Left ventricle myocardium inferior (tissue), 1 donor: Measurements from ENCODE around the gene RBM47. TPM values are rescaled to one million over a fixed set of nuclear protein-coding genes. Genes with fewer than 3 reads are reported as not detected.

ENCODE experiments used
- DNase-seq: peaks from one replicate; pipeline ENCODE4 v3.0.0-alpha.2; 2020
- H3K27ac ChIP-seq: fragments of 200-600 bp; replicated peaks from 2 replicates; pipeline ENCODE4 v1.8.0; 2021
- H3K27me3 ChIP-seq: fragments of 200-600 bp; 2 replicates; pipeline ENCODE4 v1.8.0; 2021; ENCODE audit warnings: low read depth
- H3K36me3 ChIP-seq: fragments of 200-600 bp; 2 replicates; pipeline ENCODE4 v1.8.0; 2021
- H3K4me1 ChIP-seq: fragments of 200-600 bp; 2 replicates; pipeline ENCODE4 v1.8.0; 2021
- H3K4me3 ChIP-seq: fragments of 200-600 bp; 2 replicates; pipeline ENCODE4 v1.8.0; 2021; ENCODE audit warnings: mild to moderate bottlenecking, moderate library complexity
- H3K9me3 ChIP-seq: fragments of 200-600 bp; replicated peaks from 2 replicates; pipeline ENCODE4 v1.8.0; 2021
- intact Hi-C: fragments of 100-400 bp; cut with micrococcal nuclease; formaldehyde crosslinking; loops from one replicate; pipeline ENCODE4 v1.11.0; 2022
- total RNA-seq: library from RNA; stranded (reverse); fragmentation: NEBNext Ultra II Directional; extraction: Animal tissue kit (Norgen Biotek cat#: 25700); gene quantifications from one replicate; pipeline ENCODE4 v1.2.1, GENCODE V29; 2021
- TF ChIP-seq, protein P1 (sequence below): fragments of 200-600 bp; IDR thresholded peaks from 2 replicates; pipeline ENCODE4 v1.8.0; 2021; ENCODE audit warnings: antibody characterized with exemption, mild to moderate bottlenecking, borderline replicate concordance
- donor health status: DM: no; HTN: yes; CAD: no; lungs with severe emphysema.

The RBM47 gene
- total RNA-seq, 1 donor from 2014 or later, result 2.7 TPM

- Histone ChIP-seq H3K4me1 (no peaks in the 10 kb centered on the region), H3K27me3 (peaks cover 26% of the 10 kb centered on the region), H3K36me3 (no peaks in the 10 kb centered on the region), H3K27ac (no peak overlapping the region), H3K9me3 (no peaks in the 10 kb centered on the region), H3K4me3 (no peak overlapping the region)
- TF ChIP-seq, protein P1, sequence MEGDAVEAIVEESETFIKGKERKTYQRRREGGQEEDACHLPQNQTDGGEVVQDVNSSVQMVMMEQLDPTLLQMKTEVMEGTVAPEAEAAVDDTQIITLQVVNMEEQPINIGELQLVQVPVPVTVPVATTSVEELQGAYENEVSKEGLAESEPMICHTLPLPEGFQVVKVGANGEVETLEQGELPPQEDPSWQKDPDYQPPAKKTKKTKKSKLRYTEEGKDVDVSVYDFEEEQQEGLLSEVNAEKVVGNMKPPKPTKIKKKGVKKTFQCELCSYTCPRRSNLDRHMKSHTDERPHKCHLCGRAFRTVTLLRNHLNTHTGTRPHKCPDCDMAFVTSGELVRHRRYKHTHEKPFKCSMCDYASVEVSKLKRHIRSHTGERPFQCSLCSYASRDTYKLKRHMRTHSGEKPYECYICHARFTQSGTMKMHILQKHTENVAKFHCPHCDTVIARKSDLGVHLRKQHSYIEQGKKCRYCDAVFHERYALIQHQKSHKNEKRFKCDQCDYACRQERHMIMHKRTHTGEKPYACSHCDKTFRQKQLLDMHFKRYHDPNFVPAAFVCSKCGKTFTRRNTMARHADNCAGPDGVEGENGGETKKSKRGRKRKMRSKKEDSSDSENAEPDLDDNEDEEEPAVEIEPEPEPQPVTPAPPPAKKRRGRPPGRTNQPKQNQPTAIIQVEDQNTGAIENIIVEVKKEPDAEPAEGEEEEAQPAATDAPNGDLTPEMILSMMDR, result no peak
- DNase-seq, result no peak
- intact Hi-C loops, result no loop called here
Measured at GRCh38 chr4:40599431-40599830, 30.2 kb downstream of the RBM47 start.

DNA sequence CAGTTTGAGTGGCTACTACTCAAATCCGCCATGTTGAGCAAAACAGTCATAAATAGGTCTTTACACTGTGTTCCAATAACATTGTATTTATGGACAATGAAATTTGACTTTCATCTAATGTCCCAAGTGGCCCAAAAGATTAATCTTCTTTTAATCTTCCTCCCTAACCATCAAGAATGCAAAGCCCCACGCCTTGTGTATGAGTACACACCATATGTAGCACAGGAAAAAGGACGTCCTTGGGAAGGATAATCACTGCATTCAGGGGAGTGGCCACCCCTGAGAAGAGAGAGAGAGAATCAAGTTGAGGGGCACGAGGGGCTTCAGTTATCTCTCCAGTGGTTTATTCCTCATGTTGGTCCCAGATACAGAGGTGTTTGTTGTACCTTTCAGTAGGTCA lies 33.1 kb downstream of the RBM47 start:
- Histone ChIP-seq H3K27me3 (peaks cover 22% of the 10 kb centered on the region), H3K4me1 (no peaks in the 10 kb centered on the region), H3K4me3 (no peak overlapping the region), H3K27ac (no peak overlapping the region), H3K9me3 (no peaks in the 10 kb centered on the region), H3K36me3 (no peaks in the 10 kb centered on the region)
- intact Hi-C loops, result no loop called here
- TF ChIP-seq, protein P1, result no peak
- DNase-seq, result no peak

- intact Hi-C loops, result no loop called here
- no peak overlapping the region for H3K27ac ChIP-seq
- H3K4me1 ChIP-seq, result no peaks in the 10 kb centered on the region
- peaks cover 2% of the 10 kb centered on the region for H3K9me3 ChIP-seq
- no peak for DNase-seq
- no peaks in the 10 kb centered on the region for H3K36me3 ChIP-seq
- H3K27me3 ChIP-seq, result peaks cover 22% of the 10 kb centered on the region
- H3K4me3 ChIP-seq, result no peak overlapping the region
- TF ChIP-seq, protein P1, result no peak
Measured at GRCh38 chr4:40595981-40596380, 33.7 kb downstream of the RBM47 start.

GRCh38 chr4:40594261-40595178 lies 35.1 kb downstream of the RBM47 start:
- Histone ChIP-seq H3K9me3 (peaks cover 5% of the 10 kb centered on the region), H3K27me3 (peaks cover 24% of the 10 kb centered on the region), H3K27ac (no peak overlapping the region), H3K4me1 (no peaks in the 10 kb centered on the region), H3K36me3 (no peaks in the 10 kb centered on the region), H3K4me3 (no peak overlapping the region)
- no peak for DNase-seq
- TF ChIP-seq, protein P1, result no peak
- intact Hi-C loops, result no loop called here

DNA sequence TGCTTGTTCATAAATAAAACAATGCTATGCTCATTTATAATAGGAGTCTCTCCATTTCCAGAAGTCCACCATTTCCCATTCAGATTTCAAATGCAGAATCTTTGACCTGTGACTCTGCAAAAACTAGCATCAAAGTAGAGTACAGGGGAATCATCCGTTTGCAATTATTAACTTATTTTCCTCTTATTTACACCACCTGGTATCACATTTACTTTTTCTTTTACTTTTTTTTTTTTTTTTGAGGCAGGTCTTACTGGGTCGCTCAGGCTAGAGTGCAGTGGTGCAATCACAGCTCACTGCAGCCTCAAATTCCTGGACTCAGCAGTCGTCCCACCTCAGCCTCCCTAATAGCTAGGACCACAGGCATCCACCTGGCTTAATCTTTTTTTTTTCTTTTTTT lies 37.6 kb downstream of the RBM47 start:
- Histone ChIP-seq H3K27me3 (peaks cover 31% of the 10 kb centered on the region), H3K9me3 (peaks cover 5% of the 10 kb centered on the region), H3K4me3 (no peak overlapping the region), H3K4me1 (no peaks in the 10 kb centered on the region), H3K36me3 (no peaks in the 10 kb centered on the region), H3K27ac (no peak overlapping the region)
- intact Hi-C loops, result no loop called here
- no peak for DNase-seq
- TF ChIP-seq, protein P1, result no peak
